GM12874 (cell line): ENCODE results near the gene TMEM213.

ENCODE experiments used
- TF ChIP-seq, protein P1 (sequence below): IDR thresholded peaks from 2 replicates; pipeline ENCODE4 v1.5.1; 2011; ENCODE audit warnings: low read depth, mild to moderate bottlenecking, control low read depth, low read length, moderate library complexity; ENCODE audit not compliant: insufficient read depth

TMEM213 gene

DNA sequence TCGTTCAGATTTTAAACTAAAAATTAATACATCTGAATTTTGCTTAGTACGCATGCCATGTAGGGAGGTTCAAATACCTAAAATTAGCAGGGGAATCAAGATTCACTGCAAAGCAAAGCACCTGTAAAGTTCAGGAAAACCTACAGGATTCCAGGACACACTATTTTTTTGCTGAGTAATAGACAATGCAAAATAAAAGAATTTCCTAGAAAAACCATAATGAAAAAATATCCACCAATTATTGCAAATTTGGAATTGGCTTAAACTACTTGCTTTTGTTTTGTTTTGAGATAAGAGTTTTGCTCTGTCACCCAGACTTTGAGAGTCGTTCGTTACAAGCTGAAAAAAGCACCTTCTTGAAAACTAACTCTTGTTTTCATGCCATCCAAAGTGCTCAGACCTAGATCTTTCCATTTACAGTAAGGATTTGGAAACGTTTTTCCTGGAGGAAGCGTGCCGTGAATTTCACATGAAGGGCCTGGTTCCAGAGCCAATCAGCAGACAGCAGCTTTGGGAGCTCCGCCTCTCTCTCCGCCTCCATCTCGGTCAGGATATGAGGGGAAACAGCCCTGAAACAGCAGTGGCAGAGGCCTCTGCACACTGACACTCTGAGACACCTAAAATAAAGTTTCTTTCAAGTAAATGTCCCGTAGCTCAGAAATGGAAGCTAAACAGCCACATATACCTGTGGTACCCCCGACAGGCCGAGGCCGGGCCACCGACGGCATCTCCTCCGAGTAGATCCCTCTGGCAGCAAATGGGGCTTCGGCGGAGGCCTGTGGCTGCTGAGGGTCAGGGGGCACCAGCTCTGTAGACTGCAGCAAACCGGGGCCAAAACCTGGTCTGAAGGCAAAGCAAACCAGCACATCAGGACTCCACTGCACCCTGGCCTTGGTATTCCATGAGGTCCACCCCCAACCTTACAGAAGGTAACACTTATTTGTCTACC is 46.1 kb downstream of the TMEM213 start:
- TF ChIP-seq, protein P1, sequence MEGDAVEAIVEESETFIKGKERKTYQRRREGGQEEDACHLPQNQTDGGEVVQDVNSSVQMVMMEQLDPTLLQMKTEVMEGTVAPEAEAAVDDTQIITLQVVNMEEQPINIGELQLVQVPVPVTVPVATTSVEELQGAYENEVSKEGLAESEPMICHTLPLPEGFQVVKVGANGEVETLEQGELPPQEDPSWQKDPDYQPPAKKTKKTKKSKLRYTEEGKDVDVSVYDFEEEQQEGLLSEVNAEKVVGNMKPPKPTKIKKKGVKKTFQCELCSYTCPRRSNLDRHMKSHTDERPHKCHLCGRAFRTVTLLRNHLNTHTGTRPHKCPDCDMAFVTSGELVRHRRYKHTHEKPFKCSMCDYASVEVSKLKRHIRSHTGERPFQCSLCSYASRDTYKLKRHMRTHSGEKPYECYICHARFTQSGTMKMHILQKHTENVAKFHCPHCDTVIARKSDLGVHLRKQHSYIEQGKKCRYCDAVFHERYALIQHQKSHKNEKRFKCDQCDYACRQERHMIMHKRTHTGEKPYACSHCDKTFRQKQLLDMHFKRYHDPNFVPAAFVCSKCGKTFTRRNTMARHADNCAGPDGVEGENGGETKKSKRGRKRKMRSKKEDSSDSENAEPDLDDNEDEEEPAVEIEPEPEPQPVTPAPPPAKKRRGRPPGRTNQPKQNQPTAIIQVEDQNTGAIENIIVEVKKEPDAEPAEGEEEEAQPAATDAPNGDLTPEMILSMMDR, result no peak

DNA sequence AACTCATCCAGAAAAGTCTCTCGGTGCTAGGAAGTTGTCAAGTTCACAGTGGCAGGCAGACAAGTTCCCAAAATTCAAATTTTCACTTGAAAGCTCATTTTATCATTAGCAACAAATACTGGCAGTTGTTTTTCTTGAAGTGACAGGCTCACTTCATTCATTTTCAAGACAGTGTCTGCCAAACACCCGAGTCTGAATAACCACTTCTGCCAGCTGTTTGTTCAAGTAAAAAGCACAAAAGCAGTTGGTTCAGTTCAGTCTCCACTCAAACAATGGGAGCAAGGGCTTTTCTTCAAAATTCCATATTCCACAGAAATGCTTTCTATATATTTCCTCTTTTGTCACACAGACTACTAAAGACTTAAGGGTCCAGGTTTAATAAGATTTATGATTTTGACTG is 47.9 kb downstream of the TMEM213 start:
- TF ChIP-seq, protein P1, result no peak

DNA sequence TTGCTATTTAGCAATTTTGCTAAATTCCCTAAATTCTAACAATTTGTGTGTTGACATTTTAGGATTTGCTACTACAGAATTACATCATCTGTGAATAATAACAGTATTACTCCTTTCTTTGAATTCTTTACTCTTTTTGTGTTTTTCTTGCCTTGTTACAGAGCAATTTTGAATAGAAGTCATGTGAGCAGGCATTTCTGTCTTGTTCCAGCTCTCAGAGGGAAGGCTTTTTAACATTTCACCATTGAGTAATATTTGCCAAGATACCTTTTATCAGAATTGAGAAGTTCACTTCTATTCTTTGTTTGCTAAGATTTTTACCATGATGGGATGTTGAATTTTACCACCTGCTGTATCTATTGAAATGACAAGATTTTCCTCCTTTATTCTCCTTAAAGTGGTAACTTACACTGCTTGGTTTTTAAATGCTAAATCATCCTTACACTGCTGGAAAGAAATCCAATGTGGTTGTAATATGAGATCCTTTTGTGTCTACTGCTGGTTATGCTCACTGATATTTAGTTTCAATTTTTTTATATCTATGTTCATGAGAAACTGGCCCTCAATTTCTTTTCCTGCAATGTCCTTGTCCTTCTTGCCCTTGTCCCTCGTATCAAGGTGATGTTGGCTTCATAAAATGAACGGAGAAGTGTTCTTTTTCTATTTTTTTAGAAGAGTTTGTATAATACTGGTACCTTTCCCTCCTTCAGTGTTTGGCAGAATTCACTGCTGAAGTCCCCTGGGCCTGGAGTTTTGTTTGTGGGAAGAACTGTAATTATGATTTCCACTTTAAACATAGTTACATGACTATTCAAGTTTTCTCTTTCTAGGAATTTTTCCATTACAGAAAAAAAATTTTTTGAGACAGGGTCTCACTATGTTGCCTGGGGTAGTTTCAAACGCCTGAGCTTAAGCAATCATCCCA is 50.5 kb downstream of the TMEM213 start:
- TF ChIP-seq, protein P1, result no peak

DNA sequence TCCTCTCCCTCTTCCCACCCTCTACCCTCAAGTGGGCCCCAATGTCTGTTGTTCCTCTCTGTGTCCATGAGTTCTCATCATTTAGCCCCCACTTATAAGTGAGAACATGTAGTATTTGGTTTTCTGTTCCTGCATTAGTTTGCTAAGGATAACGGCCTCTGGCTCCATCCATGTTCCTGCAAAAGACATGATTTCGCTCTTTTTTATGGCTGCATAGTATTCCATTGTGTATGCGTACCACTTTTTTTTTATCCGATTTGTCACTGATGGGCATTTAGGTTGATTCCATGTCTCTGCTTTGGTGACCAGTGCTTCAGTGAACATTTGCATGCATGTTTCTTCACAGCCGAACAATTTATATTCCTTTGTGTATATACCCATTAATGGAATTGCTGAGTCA is 51.9 kb downstream of the TMEM213 start:
- TF ChIP-seq, protein P1, result no peak

DNA sequence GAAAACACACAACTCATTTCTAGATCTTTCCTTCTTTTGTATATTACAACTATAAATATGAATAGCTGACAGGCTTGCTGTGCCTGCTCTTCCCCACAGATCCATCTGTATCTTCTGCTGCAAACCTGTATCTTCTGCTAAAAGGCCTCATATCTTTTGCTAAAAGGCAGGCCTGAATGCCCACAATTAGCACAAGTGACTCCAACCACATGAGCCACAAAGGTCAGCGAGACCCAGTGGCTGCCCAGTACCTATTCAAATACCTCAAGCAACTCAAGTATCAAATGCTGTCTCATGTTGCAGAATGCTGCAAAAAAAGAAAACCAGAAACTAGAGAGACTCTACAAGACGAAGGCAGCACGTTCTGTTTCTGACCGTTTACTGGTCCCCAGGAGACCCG is 54.7 kb downstream of the TMEM213 start:
- TF ChIP-seq, protein P1, result no peak

DNA sequence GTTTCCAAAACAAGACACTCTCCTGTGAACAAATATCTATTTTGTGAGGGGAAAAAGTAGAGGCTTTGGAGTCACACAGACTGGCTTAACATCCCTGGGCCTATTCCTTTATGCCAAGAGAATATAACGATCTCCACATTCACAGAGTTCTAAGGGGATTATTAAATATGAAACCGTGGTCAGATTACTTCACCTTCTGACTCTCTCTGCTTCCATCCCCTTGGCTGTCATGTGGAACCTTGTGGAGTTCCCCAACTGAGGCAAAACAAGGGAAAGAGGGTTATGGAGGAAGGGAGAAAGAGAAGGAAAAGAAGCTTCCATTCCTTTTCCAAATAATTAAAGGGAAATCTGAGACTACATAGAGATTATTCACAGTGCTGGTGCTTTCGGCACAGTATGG is 55.7 kb downstream of the TMEM213 start:
- TF ChIP-seq, protein P1, result no peak

DNA sequence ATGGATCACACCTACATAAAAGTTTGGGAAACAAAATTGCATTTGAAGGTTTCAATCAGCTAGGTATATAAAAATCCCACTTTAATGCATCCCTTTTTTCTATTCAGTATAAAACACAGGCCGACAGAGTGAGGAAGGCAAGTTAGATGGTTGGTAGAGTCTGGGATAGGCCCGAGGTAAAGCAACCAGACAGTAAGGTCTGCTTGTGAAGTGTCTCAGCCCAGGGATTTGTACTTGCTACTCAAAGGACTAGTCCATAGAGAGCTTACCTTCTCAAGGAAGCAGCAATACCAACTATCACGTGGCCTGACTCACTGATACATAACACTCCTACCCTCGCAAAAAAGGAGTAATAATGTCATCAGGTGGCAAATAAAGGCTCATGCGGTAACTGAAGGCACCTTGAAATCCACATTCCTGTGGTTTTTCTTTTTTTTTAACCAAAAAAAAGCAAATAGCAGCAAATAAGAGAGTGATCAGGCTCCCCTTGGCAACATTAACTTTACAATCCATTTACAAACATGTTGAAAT is 56.4 kb downstream of the TMEM213 start:
- TF ChIP-seq, protein P1, result no peak
